Effector CD4-positive, alpha-beta T cell (primary cell): ENCODE results near the gene COMMD4.
"Not testable (repeated sequence)": the region's sequence is repeated elsewhere in the genome, so short reads cannot be mapped to it uniquely, and the experiment has no call there.

Experiments
- DNase-seq: peaks from one replicate; pipeline ENCODE4 v3.0.0-alpha.2; 2020

Gene COMMD4

DNA sequence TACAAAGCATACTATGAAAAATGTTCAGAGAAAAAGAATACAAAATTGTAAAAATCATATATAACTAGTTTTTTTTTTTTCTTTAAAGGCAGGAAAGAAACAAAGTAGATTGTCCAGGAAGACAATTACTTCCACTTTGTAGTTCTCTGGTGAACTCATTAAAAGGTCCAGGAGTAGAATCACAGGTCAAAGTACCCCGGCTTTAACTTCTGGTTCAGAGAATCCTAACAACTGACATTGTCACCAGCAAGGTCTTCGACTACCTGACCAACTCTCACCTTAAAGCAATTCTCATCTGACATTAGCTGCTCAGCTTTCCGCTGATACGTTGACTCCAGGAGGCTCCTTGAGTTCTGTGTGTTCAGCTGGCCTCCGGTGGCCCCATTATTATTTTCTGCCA is 48.1 kb downstream of the COMMD4 start:
- DNase-seq, result not testable (repeated sequence)
